GM23248 (cell line): Measurements from ENCODE around the gene STS. TPM values are rescaled to one million over a fixed set of nuclear protein-coding genes. Genes with fewer than 3 reads are reported as not detected.

ENCODE experiments used
- DNase-seq: peaks from one replicate; pipeline ENCODE4 v3.0.0-alpha.2; 2015
- H2AFZ ChIP-seq: fragments of 200-600 bp; sonication (generic); 2 replicates; pipeline ENCODE4 v1.6.1; 2016; ENCODE audit warnings: antibody characterized with exemption
- H3F3A ChIP-seq: fragments of 200-600 bp; sonication (generic); 2 replicates; pipeline ENCODE4 v1.6.1; 2016; ENCODE audit warnings: mild to moderate bottlenecking, antibody characterized with exemption, mixed run types; ENCODE audit not compliant: insufficient read depth
- H3K27ac ChIP-seq: fragments of 200-600 bp; sonication (generic); 2 replicates; pipeline ENCODE4 v1.5.1; 2016; ENCODE audit warnings: mild to moderate bottlenecking
- H3K27me3 ChIP-seq: fragments of 200-600 bp; sonication (generic); replicated peaks from 2 replicates; pipeline ENCODE4 v1.6.1; 2016; ENCODE audit warnings: mild to moderate bottlenecking; ENCODE audit not compliant: insufficient read depth
- H3K36me3 ChIP-seq: fragments of 200-600 bp; sonication (generic); 2 replicates; pipeline ENCODE4 v1.6.1; 2016; ENCODE audit warnings: low read depth, mild to moderate bottlenecking
- H3K4me1 ChIP-seq: fragments of 200-600 bp; sonication (generic); 2 replicates; pipeline ENCODE4 v1.6.1; 2016; ENCODE audit warnings: mild to moderate bottlenecking; ENCODE audit not compliant: insufficient read depth
- H3K4me2 ChIP-seq: fragments of 200-600 bp; sonication (generic); one replicate; pipeline ENCODE4 v1.6.1; 2016; ENCODE audit warnings: mild to moderate bottlenecking; ENCODE audit not compliant: unreplicated experiment
- H3K4me3 ChIP-seq: fragments of 200-600 bp; sonication (generic); 2 replicates; pipeline ENCODE4 v1.5.1; 2016; ENCODE audit warnings: mild to moderate bottlenecking
- H3K79me2 ChIP-seq: fragments of 200-600 bp; sonication (generic); 2 replicates; pipeline ENCODE4 v1.6.1; 2016; ENCODE audit warnings: mild to moderate bottlenecking; ENCODE audit not compliant: insufficient read depth
- H3K9ac ChIP-seq: fragments of 200-600 bp; sonication (generic); 2 replicates; pipeline ENCODE4 v1.6.1; 2016; ENCODE audit warnings: mild to moderate bottlenecking
- H3K9me2 ChIP-seq: fragments of 200-600 bp; sonication (generic); 2 replicates; pipeline ENCODE4 v1.6.1; 2016; ENCODE audit warnings: mixed run types, mild to moderate bottlenecking, moderate library complexity; ENCODE audit not compliant: insufficient read depth
- H3K9me3 ChIP-seq: fragments of 200-600 bp; sonication (generic); one replicate; pipeline ENCODE4 v1.6.1; 2017; ENCODE audit warnings: low read depth
- H4K20me1 ChIP-seq: fragments of 200-600 bp; sonication (generic); 2 replicates; pipeline ENCODE4 v1.6.0; 2016; ENCODE audit not compliant: insufficient read depth
- EZH2 ChIP-seq: fragments of 200-600 bp; sonication (generic); IDR thresholded peaks from 2 replicates; pipeline ENCODE4 v1.6.1; 2018; ENCODE audit warnings: antibody characterized with exemption, mild to moderate bottlenecking; ENCODE audit not compliant: insufficient read depth, poor library complexity, severe bottlenecking
- EZH2phosphoT487 ChIP-seq: fragments of 200-600 bp; sonication (generic); IDR thresholded peaks from 2 replicates; pipeline ENCODE4 v1.6.1; 2018; ENCODE audit warnings: antibody characterized with exemption, moderate library complexity, mild to moderate bottlenecking, low read depth; ENCODE audit not compliant: insufficient read depth
- WGBS, 2 experiments: methylation state at CpG; one replicate each; pipeline ENCODE4 v1.1.6; 2015 to 2017; ENCODE audit warnings: low lambda C conversion rate in 2 of 2, low coverage in 1 of 2; ENCODE audit errors: missing lambda C conversion rate in 2 of 2; 5-methylcytosine and 5-hydroxymethylcytosine counted together
- in situ Hi-C: fragments of 300-500 bp; cut with MboI; formaldehyde crosslinking; loops from 2 replicates; pipeline ENCODE4 v1.15.0; 2020
- polyA plus RNA-seq: library from polyadenylated mRNA; unstranded; fragments of >200 nt; fragmentation: Nextera tagmentation; extraction: Ambion mirVana; gene quantifications from 2 replicates; pipeline ENCODE4 v1.2.1, GENCODE V29; 2016
- total RNA-seq: library from RNA; depleted of rRNA; stranded (reverse); fragments of >200 nt; shearing (Covaris generic); gene quantifications from 2 replicates; pipeline ENCODE4 v1.2.3, GENCODE V29; 2014

STS gene
- total and polyA plus RNA-seq, 2 experiments from 2014 or later: 11.3 to 13.6 TPM

- Histone ChIP-seq H3K27me3 (no peaks in the 10 kb centered on the region), H3K9me3 (no peaks in the 10 kb centered on the region), H3K27ac (no peak overlapping the region), H3K4me2 (no peak overlapping the region), H3K79me2 (no peaks in the 10 kb centered on the region), H3K36me3 (no peaks in the 10 kb centered on the region), H3K4me1 (no peaks in the 10 kb centered on the region), H4K20me1 (no peaks in the 10 kb centered on the region), H3K9ac (no peak overlapping the region), H3K9me2 (no peaks in the 10 kb centered on the region), H3F3A (no peaks in the 10 kb centered on the region), H2AFZ (no peak overlapping the region), H3K4me3 (no peak overlapping the region)
- TF ChIP-seq EZH2: no peak
- no peak for TF ChIP-seq EZH2phosphoT487
- WGBS, 2 experiments: 97 to 100% methylated on average over 4 of the region's 5 CpGs
- in situ Hi-C loops: no loop called here
- no peak for DNase-seq
Measured at GRCh38 chrX:7108030-7108429, 39.5 kb upstream of the STS start.

GRCh38 chrX:7109049-7109531 is 38.4 kb upstream of the STS start:
- H3K27ac ChIP-seq: no peak overlapping the region
- H3K9me3 ChIP-seq: no peaks in the 10 kb centered on the region
- no peaks in the 10 kb centered on the region for H3K36me3 ChIP-seq
- no peaks in the 10 kb centered on the region for H4K20me1 ChIP-seq
- H3K9ac ChIP-seq: no peak overlapping the region
- peak overlapping the region; percentile 27 for H3K4me2 ChIP-seq
- DNase-seq: peak; percentile 15
- TF ChIP-seq EZH2phosphoT487 (no peak), EZH2 (no peak)
- in situ Hi-C loops: no loop called here
- no peak overlapping the region for H2AFZ ChIP-seq
- no peaks in the 10 kb centered on the region for H3K79me2 ChIP-seq
- no peaks in the 10 kb centered on the region for H3K27me3 ChIP-seq
- H3K4me3 ChIP-seq: no peak overlapping the region
- whole genome bisulfite sequencing, 2 experiments: 38 to 46% methylated on average over 11 of the region's 11 CpGs
- no peaks in the 10 kb centered on the region for H3F3A ChIP-seq
- no peaks in the 10 kb centered on the region for H3K9me2 ChIP-seq
- H3K4me1 ChIP-seq: no peaks in the 10 kb centered on the region

GRCh38 chrX:7109838-7110793 is 37.4 kb upstream of the STS start:
- in situ Hi-C loops: no loop called here
- Histone ChIP-seq H3K9ac (no peak overlapping the region), H3K4me2 (no peak overlapping the region), H3K79me2 (no peaks in the 10 kb centered on the region), H3K9me3 (no peaks in the 10 kb centered on the region), H3K4me3 (no peak overlapping the region), H4K20me1 (no peaks in the 10 kb centered on the region), H3K27me3 (no peaks in the 10 kb centered on the region), H3F3A (no peaks in the 10 kb centered on the region), H2AFZ (no peak overlapping the region), H3K27ac (no peak overlapping the region), H3K9me2 (no peaks in the 10 kb centered on the region), H3K36me3 (no peaks in the 10 kb centered on the region), H3K4me1 (no peaks in the 10 kb centered on the region)
- 80 to 83% methylated on average over 11 to 12 of the region's 12 CpGs for WGBS, 2 experiments
- no peak for DNase-seq
- TF ChIP-seq EZH2phosphoT487: no peak
- no peak for TF ChIP-seq EZH2

GRCh38 chrX:7110821-7111276 is 36.7 kb upstream of the STS start:
- H3F3A ChIP-seq: no peaks in the 10 kb centered on the region
- no peaks in the 10 kb centered on the region for H3K9me3 ChIP-seq
- no peak overlapping the region for H3K4me3 ChIP-seq
- no peak for TF ChIP-seq EZH2
- TF ChIP-seq EZH2phosphoT487: no peak
- H2AFZ ChIP-seq: no peak overlapping the region
- DNase-seq: no peak
- no peaks in the 10 kb centered on the region for H3K27me3 ChIP-seq
- in situ Hi-C loops: no loop called here
- no peak overlapping the region for H3K9ac ChIP-seq
- H3K9me2 ChIP-seq: no peaks in the 10 kb centered on the region
- H3K79me2 ChIP-seq: no peaks in the 10 kb centered on the region
- H3K4me1 ChIP-seq: no peaks in the 10 kb centered on the region
- no peaks in the 10 kb centered on the region for H4K20me1 ChIP-seq
- no peaks in the 10 kb centered on the region for H3K36me3 ChIP-seq
- no peak overlapping the region for H3K4me2 ChIP-seq
- WGBS, 2 experiments: 71 to 83% methylated on average over 1 to 5 of the region's 5 CpGs
- no peak overlapping the region for H3K27ac ChIP-seq
